SK-N-SH treated with all-trans-retinoic acid at 6 μM for 48 hours (cell line): ENCODE results near the gene ABHD8.

Experiments
- ATAC-seq: fragments of 200-7000 bp; cut with Tn5 transposase; 3 replicates; pipeline ENCODE4 v1.9.1; 2020; ENCODE audit warnings: mild to moderate bottlenecking, moderate library complexity
- ARNTL ChIP-seq: fragments of 450-650 bp; formaldehyde crosslinking; IDR thresholded peaks from 2 replicates; pipeline ENCODE4 v1.5.0; 2020; ENCODE audit warnings: low read depth, mild to moderate bottlenecking, moderate library complexity, borderline replicate concordance
- CSDC2 ChIP-seq: fragments of 250-450 bp; sonication (Bioruptor Pico); IDR thresholded peaks from 2 replicates; pipeline ENCODE4 v1.5.0; 2020; ENCODE audit warnings: mild to moderate bottlenecking, moderate library complexity
- ISL1 ChIP-seq: fragments of 250-450 bp; sonication (Bioruptor Pico); IDR thresholded peaks from 2 replicates; pipeline ENCODE4 v2.1.2; 2022; ENCODE audit warnings: mild to moderate bottlenecking, moderate library complexity
- OSR1 ChIP-seq: fragments of 250-450 bp; sonication (Bioruptor Pico); IDR thresholded peaks from 2 replicates; pipeline ENCODE4 v1.8.0; 2022; ENCODE audit warnings: moderate library complexity, mild to moderate bottlenecking, inconsistent platforms
- PPARA ChIP-seq: fragments of 250-450 bp; sonication (Bioruptor Pico); IDR thresholded peaks from 2 replicates; pipeline ENCODE4 v1.5.0; 2020; ENCODE audit warnings: mild to moderate bottlenecking, borderline replicate concordance
- RARB ChIP-seq: fragments of 250-450 bp; sonication (Bioruptor Pico); IDR thresholded peaks from 2 replicates; pipeline ENCODE4 v1.8.0; 2021; ENCODE audit warnings: mild to moderate bottlenecking, moderate library complexity
- SNAI2 ChIP-seq: fragments of 250-450 bp; sonication (Bioruptor Pico); IDR thresholded peaks from 2 replicates; pipeline ENCODE4 v1.5.0; 2020; ENCODE audit warnings: mild to moderate bottlenecking, moderate library complexity
- TCF4 ChIP-seq: fragments of 250-450 bp; sonication (Bioruptor Pico); IDR thresholded peaks from 2 replicates; pipeline ENCODE4 v1.8.0; 2021; ENCODE audit warnings: mild to moderate bottlenecking, moderate library complexity, borderline replicate concordance
- TOX ChIP-seq: fragments of 250-450 bp; sonication (Bioruptor Pico); IDR thresholded peaks from 2 replicates; pipeline ENCODE4 v1.8.0; 2021; ENCODE audit warnings: mild to moderate bottlenecking, moderate library complexity, borderline replicate concordance
- TSHZ2 ChIP-seq: fragments of 250-450 bp; sonication (Bioruptor Pico); IDR thresholded peaks from 2 replicates; pipeline ENCODE4 v1.5.0; 2020; ENCODE audit warnings: mild to moderate bottlenecking, moderate library complexity
- ZC3H10 ChIP-seq: fragments of 250-450 bp; sonication (Bioruptor Pico); IDR thresholded peaks from 2 replicates; pipeline ENCODE4 v1.5.1; 2021; ENCODE audit warnings: mild to moderate bottlenecking, moderate library complexity
- ZFP3 ChIP-seq: fragments of 250-450 bp; sonication (Bioruptor Pico); IDR thresholded peaks from 2 replicates; pipeline ENCODE4 v1.5.0; 2020; ENCODE audit warnings: mild to moderate bottlenecking, moderate library complexity
- ZNF565 ChIP-seq: fragments of 450-650 bp; formaldehyde crosslinking; conservative IDR thresholded peaks from 2 replicates; pipeline ENCODE4 v1.5.0; 2020; ENCODE audit warnings: low read depth, mild to moderate bottlenecking, moderate library complexity
- ZNF70 ChIP-seq: fragments of 450-650 bp; formaldehyde crosslinking; IDR thresholded peaks from 2 replicates; pipeline ENCODE4 v1.5.0; 2020; ENCODE audit warnings: mild to moderate bottlenecking, moderate library complexity
- TF ChIP-seq, protein P1 (sequence below): fragments of 250-450 bp; sonication (Bioruptor Pico); IDR thresholded peaks from 2 replicates; pipeline ENCODE4 v1.5.1; 2021; ENCODE audit warnings: mild to moderate bottlenecking, moderate library complexity
- TF ChIP-seq, protein P2 (sequence below): fragments of 250-450 bp; sonication (Bioruptor Pico); IDR thresholded peaks from 2 replicates; pipeline ENCODE4 v1.8.0; 2021; ENCODE audit warnings: low read depth, mild to moderate bottlenecking, moderate library complexity, borderline replicate concordance
- TF ChIP-seq, protein P3 (sequence below): fragments of 250-450 bp; sonication (Bioruptor Pico); IDR thresholded peaks from 2 replicates; pipeline ENCODE4 v1.8.0; 2020; ENCODE audit warnings: mild to moderate bottlenecking, moderate library complexity, borderline replicate concordance

Gene ABHD8

DNA sequence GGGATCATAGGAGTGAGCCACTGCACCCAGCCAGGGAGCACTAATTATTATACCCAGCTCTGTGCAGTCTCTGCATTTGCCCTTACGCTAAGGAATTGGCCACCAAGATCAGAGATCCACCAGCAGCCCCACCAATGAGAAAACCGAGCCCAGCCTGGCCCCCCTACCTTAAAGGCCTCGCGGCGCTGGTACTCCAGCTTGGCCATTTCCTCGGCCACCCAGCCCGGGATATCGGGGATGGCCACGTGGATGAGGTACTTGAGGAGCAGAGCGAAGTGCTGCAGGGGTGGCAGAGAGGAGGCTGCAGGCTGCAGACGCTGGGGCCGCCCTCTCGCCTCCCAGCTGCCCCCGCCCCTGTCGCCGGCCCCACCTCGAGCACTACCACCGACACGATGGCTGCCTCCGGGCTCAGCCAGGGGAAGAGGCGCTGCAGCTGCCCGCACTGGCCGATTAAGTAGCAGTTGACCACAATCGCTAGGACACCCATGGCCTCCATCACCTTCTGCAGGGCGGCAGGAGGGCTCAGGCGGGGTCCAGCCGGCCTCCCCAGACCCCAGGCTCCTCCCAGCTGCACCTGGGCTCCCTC lies 23.9 kb upstream of the ABHD8 start:
- ATAC-seq = no peak
- TF ChIP-seq OSR1 (CRISPR knock-in tag) (no peak), ARNTL (CRISPR knock-in tag) (no peak), ZNF565 (CRISPR knock-in tag) (no peak), TOX (no peak), TSHZ2 (CRISPR knock-in tag) (no peak), ZC3H10 (CRISPR knock-in tag) (no peak)
- TF ChIP-seq, protein P1, sequence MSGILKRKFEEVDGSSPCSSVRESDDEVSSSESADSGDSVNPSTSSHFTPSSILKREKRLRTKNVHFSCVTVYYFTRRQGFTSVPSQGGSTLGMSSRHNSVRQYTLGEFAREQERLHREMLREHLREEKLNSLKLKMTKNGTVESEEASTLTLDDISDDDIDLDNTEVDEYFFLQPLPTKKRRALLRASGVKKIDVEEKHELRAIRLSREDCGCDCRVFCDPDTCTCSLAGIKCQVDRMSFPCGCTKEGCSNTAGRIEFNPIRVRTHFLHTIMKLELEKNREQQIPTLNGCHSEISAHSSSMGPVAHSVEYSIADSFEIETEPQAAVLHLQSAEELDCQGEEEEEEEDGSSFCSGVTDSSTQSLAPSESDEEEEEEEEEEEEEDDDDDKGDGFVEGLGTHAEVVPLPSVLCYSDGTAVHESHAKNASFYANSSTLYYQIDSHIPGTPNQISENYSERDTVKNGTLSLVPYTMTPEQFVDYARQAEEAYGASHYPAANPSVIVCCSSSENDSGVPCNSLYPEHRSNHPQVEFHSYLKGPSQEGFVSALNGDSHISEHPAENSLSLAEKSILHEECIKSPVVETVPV (CRISPR knock-in tag) = no peak
- TF ChIP-seq, protein P2, sequence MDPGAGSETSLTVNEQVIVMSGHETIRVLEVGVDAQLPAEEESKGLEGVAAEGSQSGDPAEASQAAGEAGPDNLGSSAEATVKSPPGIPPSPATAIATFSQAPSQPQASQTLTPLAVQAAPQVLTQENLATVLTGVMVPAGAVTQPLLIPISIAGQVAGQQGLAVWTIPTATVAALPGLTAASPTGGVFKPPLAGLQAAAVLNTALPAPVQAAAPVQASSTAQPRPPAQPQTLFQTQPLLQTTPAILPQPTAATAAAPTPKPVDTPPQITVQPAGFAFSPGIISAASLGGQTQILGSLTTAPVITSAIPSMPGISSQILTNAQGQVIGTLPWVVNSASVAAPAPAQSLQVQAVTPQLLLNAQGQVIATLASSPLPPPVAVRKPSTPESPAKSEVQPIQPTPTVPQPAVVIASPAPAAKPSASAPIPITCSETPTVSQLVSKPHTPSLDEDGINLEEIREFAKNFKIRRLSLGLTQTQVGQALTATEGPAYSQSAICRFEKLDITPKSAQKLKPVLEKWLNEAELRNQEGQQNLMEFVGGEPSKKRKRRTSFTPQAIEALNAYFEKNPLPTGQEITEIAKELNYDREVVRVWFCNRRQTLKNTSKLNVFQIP (CRISPR knock-in tag) = no peak

- no peak for ATAC-seq
These were observed 23.4 kb upstream of the ABHD8 start for GRCh38 chr19:17326595-17326966.

DNA sequence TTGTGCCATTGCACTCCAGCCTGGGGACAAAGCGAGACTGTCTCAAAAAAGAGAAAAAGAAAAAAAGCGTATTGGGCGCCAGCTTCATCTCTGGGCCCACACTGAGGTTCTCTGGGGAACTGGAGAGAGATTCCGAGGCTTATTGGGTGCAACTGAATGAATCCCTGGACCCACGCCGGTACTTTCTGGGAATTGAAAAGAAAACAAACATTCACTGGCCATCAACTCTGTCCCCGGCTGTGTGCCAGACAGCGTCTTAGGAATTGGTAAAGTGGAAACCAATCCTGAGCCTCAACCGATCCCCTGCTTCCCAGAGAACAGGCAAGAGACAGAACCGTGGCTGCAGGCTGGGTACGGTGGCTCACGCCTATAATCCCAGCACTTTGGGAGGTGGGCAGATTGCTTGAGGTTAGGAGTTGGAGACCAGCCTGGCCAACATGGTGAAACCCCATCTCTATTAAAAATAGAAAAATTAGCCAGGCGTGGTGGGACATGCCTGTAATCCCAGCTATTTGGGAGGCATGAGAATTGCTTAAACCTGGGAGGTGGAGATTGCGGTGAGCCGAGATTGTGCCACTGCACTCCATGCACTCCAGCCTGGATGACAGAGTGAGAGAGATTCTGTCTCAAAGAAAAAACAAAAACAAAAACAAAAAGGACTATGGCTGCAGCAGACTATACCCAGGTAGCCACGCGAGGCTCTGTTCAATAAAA lies 22.8 kb upstream of the ABHD8 start:
- ATAC-seq = no peak
- TF ChIP-seq ZFP3 (CRISPR knock-in tag) = no peak
- TF ChIP-seq, protein P3, sequence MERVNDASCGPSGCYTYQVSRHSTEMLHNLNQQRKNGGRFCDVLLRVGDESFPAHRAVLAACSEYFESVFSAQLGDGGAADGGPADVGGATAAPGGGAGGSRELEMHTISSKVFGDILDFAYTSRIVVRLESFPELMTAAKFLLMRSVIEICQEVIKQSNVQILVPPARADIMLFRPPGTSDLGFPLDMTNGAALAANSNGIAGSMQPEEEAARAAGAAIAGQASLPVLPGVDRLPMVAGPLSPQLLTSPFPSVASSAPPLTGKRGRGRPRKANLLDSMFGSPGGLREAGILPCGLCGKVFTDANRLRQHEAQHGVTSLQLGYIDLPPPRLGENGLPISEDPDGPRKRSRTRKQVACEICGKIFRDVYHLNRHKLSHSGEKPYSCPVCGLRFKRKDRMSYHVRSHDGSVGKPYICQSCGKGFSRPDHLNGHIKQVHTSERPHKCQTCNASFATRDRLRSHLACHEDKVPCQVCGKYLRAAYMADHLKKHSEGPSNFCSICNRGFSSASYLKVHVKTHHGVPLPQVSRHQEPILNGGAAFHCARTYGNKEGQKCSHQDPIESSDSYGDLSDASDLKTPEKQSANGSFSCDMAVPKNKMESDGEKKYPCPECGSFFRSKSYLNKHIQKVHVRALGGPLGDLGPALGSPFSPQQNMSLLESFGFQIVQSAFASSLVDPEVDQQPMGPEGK (CRISPR knock-in tag) = no peak
- TF ChIP-seq TCF4 (CRISPR knock-in tag) = no peak
- no peak for TF ChIP-seq ISL1
- TF ChIP-seq TOX = no peak
- TF ChIP-seq CSDC2 = no peak
- TF ChIP-seq ZNF70 (CRISPR knock-in tag) = no peak
- no peak for TF ChIP-seq SNAI2 (CRISPR knock-in tag)
- TF ChIP-seq RARB (CRISPR knock-in tag) = no peak
- TF ChIP-seq, protein P2 (CRISPR knock-in tag) = no peak
- TF ChIP-seq, protein P1 (CRISPR knock-in tag) = no peak
- no peak for TF ChIP-seq PPARA (CRISPR knock-in tag)
- no peak for TF ChIP-seq TSHZ2 (CRISPR knock-in tag)
- TF ChIP-seq ARNTL (CRISPR knock-in tag) = no peak
- TF ChIP-seq, all 23 proteins: peak for 0

More at GRCh38 chr19:17326595-17326966, 23.4 kb upstream of the ABHD8 start:
- TF ChIP-seq RARB (CRISPR knock-in tag) = no peak
- no peak for TF ChIP-seq PPARA (CRISPR knock-in tag)
- no peak for TF ChIP-seq ISL1
